PC-9 (cell line): ENCODE data around the gene ANXA6. TPM values are rescaled to one million over a fixed set of nuclear protein-coding genes. Genes with fewer than 3 reads are reported as not detected.

ENCODE experiments used
- BruUV-seq: library from RNA; stranded (reverse); fragments of 400-500 nt; replicated peaks from 2 replicates; lab custom pipeline; 2021; lab: Mats Ljungman, UMichigan
- CTCF ChIA-PET: fragments of 300-600 bp; sonication (Branson Sonifier 250); formaldehyde crosslinking; loops from one replicate; lab custom pipeline; 2022; ENCODE audit warnings: antibody characterized with exemption; lab: Charles Lee
- POLR2A ChIA-PET: fragments of 300-600 bp; sonication (Branson Sonifier 250); formaldehyde crosslinking; loops from one replicate; lab custom pipeline; 2022; ENCODE audit warnings: antibody characterized with exemption; ENCODE audit not compliant: unreplicated experiment; lab: Charles Lee
- DNase-seq, 2 experiments: peaks; one replicate each; pipeline versions ENCODE4 v3.0.0 to v3.0.0-alpha.2; 2015 to 2022; ENCODE audit warnings: mixed read lengths in 1 of 2
- H2AFZ ChIP-seq: fragments of 200-600 bp; sonication (generic); 2 replicates; pipeline ENCODE4 v1.8.1; 2017; ENCODE audit warnings: antibody characterized with exemption
- H3F3A ChIP-seq: fragments of 200-600 bp; sonication (generic); 2 replicates; pipeline ENCODE4 v1.8.1; 2017; ENCODE audit warnings: antibody characterized with exemption, mild to moderate bottlenecking, low read depth; ENCODE audit not compliant: insufficient read depth
- H3K27ac ChIP-seq: fragments of 200-600 bp; sonication (generic); 2 replicates; pipeline ENCODE4 v1.6.1; 2016; ENCODE audit warnings: mixed run types
- H3K27me3 ChIP-seq: fragments of 200-600 bp; sonication (generic); 2 replicates; pipeline ENCODE4 v1.6.1; 2016; ENCODE audit warnings: low read depth, mixed run types; ENCODE audit not compliant: insufficient read depth
- H3K36me3 ChIP-seq: fragments of 200-600 bp; sonication (generic); 2 replicates; pipeline ENCODE4 v1.6.1; 2016; ENCODE audit warnings: low read depth, mixed run types
- H3K4me1 ChIP-seq: fragments of 200-600 bp; sonication (generic); replicated peaks from 2 replicates; pipeline ENCODE4 v1.6.1; 2016; ENCODE audit warnings: mixed run types; ENCODE audit not compliant: insufficient read depth
- H3K4me2 ChIP-seq: fragments of 200-600 bp; sonication (generic); 2 replicates; pipeline ENCODE4 v1.6.1; 2017; ENCODE audit warnings: mixed run types
- H3K4me3 ChIP-seq: fragments of 200-600 bp; sonication (generic); 2 replicates; pipeline ENCODE4 v1.6.1; 2016; ENCODE audit warnings: mixed run types
- H3K79me2 ChIP-seq: fragments of 200-600 bp; sonication (generic); 2 replicates; pipeline ENCODE4 v1.6.1; 2017; ENCODE audit warnings: low read depth, mixed run types
- H3K9me2 ChIP-seq: fragments of 200-600 bp; sonication (generic); 2 replicates; pipeline ENCODE4 v1.8.1; 2017; ENCODE audit warnings: mild to moderate bottlenecking; ENCODE audit not compliant: insufficient read depth
- H3K9me3 ChIP-seq: fragments of 200-600 bp; sonication (generic); 2 replicates; pipeline ENCODE4 v1.8.1; 2016; ENCODE audit warnings: low read depth; ENCODE audit not compliant: insufficient read depth
- H4K20me1 ChIP-seq: fragments of 200-600 bp; sonication (generic); 2 replicates; pipeline ENCODE4 v1.8.1; 2017; ENCODE audit not compliant: insufficient read depth
- CTCF ChIP-seq: fragments of 200-600 bp; sonication (generic); conservative IDR thresholded peaks from 2 replicates; pipeline ENCODE4 v1.6.1; 2017; ENCODE audit warnings: mixed run types, antibody characterized with exemption, mild to moderate bottlenecking, moderate library complexity
- EZH2 ChIP-seq: fragments of 200-600 bp; sonication (generic); IDR thresholded peaks from 2 replicates; pipeline ENCODE4 v1.8.0; 2017; ENCODE audit warnings: antibody characterized with exemption, low read depth
- intact Hi-C: fragments of 100-400 bp; cut with micrococcal nuclease; formaldehyde crosslinking; loops from one replicate; pipeline ENCODE4 v1.10.0; 2022; ENCODE audit not compliant: unreplicated experiment
- total RNA-seq: library from RNA; stranded (reverse); gene quantifications from 2 replicates; pipeline ENCODE4 v1.2.3, GENCODE V29; 2021

Gene ANXA6
- total RNA-seq, 1 experiment from 2014 or later, result 22.4 TPM

- intact Hi-C loops, result no loop called here
- Histone ChIP-seq H3K79me2 (no peaks in the 10 kb centered on the region), H2AFZ (no peak overlapping the region), H4K20me1 (no peaks in the 10 kb centered on the region), H3K4me3 (peak overlapping the region; percentile 35; the same call in 1 of the 2 replicates), H3K27me3 (no peaks in the 10 kb centered on the region), H3K36me3 (no peaks in the 10 kb centered on the region), H3K9me3 (no peaks in the 10 kb centered on the region), H3K4me1 (peaks cover 55% of the 10 kb centered on the region), H3K4me2 (peak overlapping the region; percentile 76), H3K9me2 (no peaks in the 10 kb centered on the region), H3F3A (peaks cover 47% of the 10 kb centered on the region), H3K27ac (peak overlapping the region; percentile 94)
- TF ChIP-seq EZH2, result no peak
- no peak for TF ChIP-seq CTCF
- CTCF ChIA-PET, result no interaction called here
- no peak for DNase-seq
- POLR2A ChIA-PET, result no interaction called here
- BruUV-seq, result no TSS peak
Measured at GRCh38 chr5:151094852-151095245, 62.7 kb downstream of the ANXA6 start.

- BruUV-seq, result TSS peak; percentile 85
- Histone ChIP-seq H3K9me2 (no peaks in the 10 kb centered on the region), H3K4me1 (peaks cover 50% of the 10 kb centered on the region), H3K79me2 (no peaks in the 10 kb centered on the region), H3K9me3 (no peaks in the 10 kb centered on the region), H3K4me3 (peak overlapping the region; percentile 35; the same call in 1 of the 2 replicates), H3K27me3 (no peaks in the 10 kb centered on the region), H3K4me2 (peak overlapping the region; percentile 76), H4K20me1 (no peaks in the 10 kb centered on the region), H3K27ac (peak overlapping the region; percentile 94), H2AFZ (no peak overlapping the region), H3K36me3 (no peaks in the 10 kb centered on the region), H3F3A (peaks cover 47% of the 10 kb centered on the region)
- ChIA-PET POLR2A (interaction anchor here (0.6 to 1.7 kb wide), 2 partner anchors 11 to 159 kb away, joined by 4 read pairs; partner anchors contain the start of gene GM2A), CTCF (no interaction called here)
- intact Hi-C loops, result no loop called here
- peak in 1 of 2 experiments; percentile 76 for DNase-seq
- TF ChIP-seq EZH2, result no peak
- TF ChIP-seq CTCF, result no peak
Measured at GRCh38 chr5:151094030-151094851, 63.3 kb downstream of the ANXA6 start.

- POLR2A ChIA-PET, result interaction anchor here (0.6 to 1.7 kb wide), 2 partner anchors 10 to 160 kb away, joined by 4 read pairs; partner anchors contain the start of gene GM2A
- Histone ChIP-seq H3K36me3 (no peaks in the 10 kb centered on the region), H3K4me3 (peak overlapping the region; percentile 35; the same call in 1 of the 2 replicates), H4K20me1 (no peaks in the 10 kb centered on the region), H3K9me3 (no peaks in the 10 kb centered on the region), H3K27ac (peak overlapping the region; percentile 94), H3K27me3 (no peaks in the 10 kb centered on the region), H3K9me2 (no peaks in the 10 kb centered on the region), H3K4me2 (peak overlapping the region; percentile 76), H3K4me1 (peaks cover 50% of the 10 kb centered on the region), H3F3A (peaks cover 47% of the 10 kb centered on the region), H2AFZ (no peak overlapping the region), H3K79me2 (no peaks in the 10 kb centered on the region)
- DNase-seq, result peak; percentile 46 to 98
- TSS peak; percentile 81 for BruUV-seq
- CTCF ChIA-PET, result interaction anchor here (0.6 kb wide), 1 partner anchor 30 kb away, joined by 11 read pairs; no protein-coding TSS in a partner anchor
- intact Hi-C loops, result no loop called here
- TF ChIP-seq EZH2 (no peak), CTCF (no peak)
Measured at GRCh38 chr5:151093476-151093889, 64.1 kb downstream of the ANXA6 start.
